Adrenal gland (tissue), 5 donors: ENCODE measurements around the gene ADCY2.

ENCODE experiments used
- POLR2A ChIP-seq, 2 donors: fragments of 450-650 bp; IDR thresholded peaks; one replicate each; pipeline ENCODE4 v1.6.1; 2017; ENCODE audit warnings: antibody characterized with exemption in 2 of 2, mild to moderate bottlenecking in 2 of 2, moderate library complexity in 1 of 2
- TF ChIP-seq, protein P1 (sequence below), 6 experiments: fragments of 450-650 bp in 4 of 6; fragments of 200-600 bp in 2 of 6; sonication (generic) in 1 of 6; IDR thresholded peaks; 1 replicate in 5 of 6; 2 replicates in 1 of 6; pipeline versions ENCODE4 v1.5.1 to v1.8.0; 2016 to 2021; ENCODE audit warnings: antibody characterized with exemption in 6 of 6, mild to moderate bottlenecking in 2 of 6, moderate library complexity in 1 of 6
- donor health status: DM: no; HTN: no; CAD: no.

- TF ChIP-seq, protein P1, sequence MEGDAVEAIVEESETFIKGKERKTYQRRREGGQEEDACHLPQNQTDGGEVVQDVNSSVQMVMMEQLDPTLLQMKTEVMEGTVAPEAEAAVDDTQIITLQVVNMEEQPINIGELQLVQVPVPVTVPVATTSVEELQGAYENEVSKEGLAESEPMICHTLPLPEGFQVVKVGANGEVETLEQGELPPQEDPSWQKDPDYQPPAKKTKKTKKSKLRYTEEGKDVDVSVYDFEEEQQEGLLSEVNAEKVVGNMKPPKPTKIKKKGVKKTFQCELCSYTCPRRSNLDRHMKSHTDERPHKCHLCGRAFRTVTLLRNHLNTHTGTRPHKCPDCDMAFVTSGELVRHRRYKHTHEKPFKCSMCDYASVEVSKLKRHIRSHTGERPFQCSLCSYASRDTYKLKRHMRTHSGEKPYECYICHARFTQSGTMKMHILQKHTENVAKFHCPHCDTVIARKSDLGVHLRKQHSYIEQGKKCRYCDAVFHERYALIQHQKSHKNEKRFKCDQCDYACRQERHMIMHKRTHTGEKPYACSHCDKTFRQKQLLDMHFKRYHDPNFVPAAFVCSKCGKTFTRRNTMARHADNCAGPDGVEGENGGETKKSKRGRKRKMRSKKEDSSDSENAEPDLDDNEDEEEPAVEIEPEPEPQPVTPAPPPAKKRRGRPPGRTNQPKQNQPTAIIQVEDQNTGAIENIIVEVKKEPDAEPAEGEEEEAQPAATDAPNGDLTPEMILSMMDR (IDR thresholded peaks at IDR 0.05): no peak
- no peak for TF ChIP-seq POLR2A (IDR thresholded peaks at IDR 0.05)
Measured at GRCh38 chr5:7488734-7489133, 92.8 kb downstream of the ADCY2 start.
